ENCODE data around the gene DMAC2. TPM values are rescaled to one million over a fixed set of nuclear protein-coding genes. Genes with fewer than 3 reads are reported as not detected.
A peak's percentile ranks its signal among the peaks of the same experiment; 100 is the strongest.

Gene DMAC2
- total and polyA plus RNA-seq, 2 experiments from 2014 or later = 77.2 to 86.5 TPM

GRCh38 chr19:41424335-41425173, 15.2 kb downstream of the DMAC2 start:
- Mint-ChIP-seq H3K4me3 (no peak overlapping the region), H3K36me3 (ENCODE audit: low read depth) (peaks cover 15% of the 10 kb centered on the region; the same call in 2 of the 3 replicates), H3K4me1 (peaks cover 18% of the 10 kb centered on the region), H3K27ac (no peak overlapping the region), H3K27me3 (ENCODE audit: insufficient read depth, low read depth, poor library complexity) (peaks cover 11% of the 10 kb centered on the region), H3K9me3 (no peaks in the 10 kb centered on the region)
- H3K4me2 ChIP-seq = no peak overlapping the region
- no peak overlapping the region for H2AFZ ChIP-seq
- H3K79me2 ChIP-seq (replicated peaks; ENCODE audit: insufficient read depth) = no peaks in the 10 kb centered on the region
- peaks cover 5% of the 10 kb centered on the region; the same call in 1 of the 2 replicates for H3F3A ChIP-seq (replicated peaks; ENCODE audit: low read depth)
- TF ChIP-seq EZH2 (IDR thresholded peaks at IDR 0.05; ENCODE audit: low read depth, unreplicated experiment) = no peak
- peak in 1 of 2 experiments; percentile 16; a peak in 1 of 4 replicates for TF ChIP-seq CTCF (conservative IDR thresholded peaks at IDR 0.05; ENCODE audit: low read depth in 2 of 2)
- no peaks in the 10 kb centered on the region for H3K9me2 ChIP-seq (ENCODE audit: insufficient read depth)
- H3K4me1 ChIP-seq (ENCODE audit: insufficient read depth) = peaks cover 12% of the 10 kb centered on the region
- no peaks in the 10 kb centered on the region for H3K27me3 ChIP-seq (ENCODE audit: insufficient read depth)
- H3K27ac ChIP-seq (ENCODE audit: low read depth) = no peak overlapping the region
- DNase-seq (ENCODE audit: low spot score) (no peak), ATAC-seq (no peak)
- H3K4me3 ChIP-seq = no peak overlapping the region
- no peaks in the 10 kb centered on the region for H3K36me3 ChIP-seq (ENCODE audit: insufficient read depth)
- no peaks in the 10 kb centered on the region for H4K20me1 ChIP-seq (replicated peaks; ENCODE audit: insufficient read depth)

- peaks cover 5% of the 10 kb centered on the region for H3K4me1 ChIP-seq (ENCODE audit: insufficient read depth)
- no peak overlapping the region for H3K4me3 Mint-ChIP-seq
- H3K27me3 ChIP-seq (ENCODE audit: insufficient read depth) = no peaks in the 10 kb centered on the region
- H4K20me1 ChIP-seq (replicated peaks; ENCODE audit: insufficient read depth) = no peaks in the 10 kb centered on the region
- H3K4me3 ChIP-seq = no peak overlapping the region
- no peaks in the 10 kb centered on the region for H3K9me3 Mint-ChIP-seq
- H3K4me2 ChIP-seq = no peak overlapping the region
- H3K27ac Mint-ChIP-seq = no peak overlapping the region
- H3K27me3 Mint-ChIP-seq (ENCODE audit: insufficient read depth, low read depth, poor library complexity) = peaks cover 5% of the 10 kb centered on the region
- no peak for ATAC-seq
- no peak overlapping the region for H3K27ac ChIP-seq (ENCODE audit: low read depth)
- no peaks in the 10 kb centered on the region for H3K9me2 ChIP-seq (ENCODE audit: insufficient read depth)
- peaks cover 9% of the 10 kb centered on the region for H3K4me1 Mint-ChIP-seq
- no peaks in the 10 kb centered on the region for H3K36me3 ChIP-seq (ENCODE audit: insufficient read depth)
- peaks cover 2% of the 10 kb centered on the region; the same call in 1 of the 2 replicates for H3F3A ChIP-seq (replicated peaks; ENCODE audit: low read depth)
- H3K79me2 ChIP-seq (replicated peaks; ENCODE audit: insufficient read depth) = no peaks in the 10 kb centered on the region
- H2AFZ ChIP-seq = no peak overlapping the region
- peaks cover 25% of the 10 kb centered on the region for H3K36me3 Mint-ChIP-seq (ENCODE audit: low read depth)
- DNase-seq (ENCODE audit: low spot score) = no peak
- TF ChIP-seq STAT1 (IDR thresholded peaks at IDR 0.05; ENCODE audit: unreplicated experiment) = no peak
- no peak for TF ChIP-seq JUNB (IDR thresholded peaks at IDR 0.05; ENCODE audit: unreplicated experiment)
- no peak for TF ChIP-seq POLR2AphosphoS5 (IDR thresholded peaks at IDR 0.05; ENCODE audit: low read depth)
- TF ChIP-seq EZH2 (IDR thresholded peaks at IDR 0.05; ENCODE audit: low read depth, unreplicated experiment) = no peak
- TF ChIP-seq ZNF331 (CRISPR knock-in tag; IDR thresholded peaks at IDR 0.05; ENCODE audit: low read depth) = no peak
- no peak for TF ChIP-seq ZNF462 (CRISPR knock-in tag; IDR thresholded peaks at IDR 0.05)
- no peak for TF ChIP-seq REST (IDR thresholded peaks at IDR 0.05; ENCODE audit: unreplicated experiment)
- no peak for TF ChIP-seq CREB1 (CRISPR knock-in tag; IDR thresholded peaks at IDR 0.05; ENCODE audit: low read depth)
Measured at GRCh38 chr19:41422955-41423354, 16.8 kb downstream of the DMAC2 start.
